Spleen (tissue), 11 donors: ENCODE data around the gene SLC35E4. TPM values are rescaled to one million over a fixed set of nuclear protein-coding genes. Genes with fewer than 3 reads are reported as not detected.
A peak's percentile ranks its signal among the peaks of the same experiment; 100 is the strongest.

ENCODE experiments used
- DNase-seq: peaks from one replicate; pipeline ENCODE4 v3.0.0-alpha.2; 2020
- H3K27ac ChIP-seq, 8 donors: fragments of 200-600 bp; sonication (generic) in 7 of 8; 1 replicate in 4 of 8; 2 replicates in 4 of 8; pipeline versions ENCODE4 v1.5.0 to v1.8.0; 2016 to 2021; ENCODE audit warnings: inconsistent platforms in 4 of 8, mild to moderate bottlenecking in 4 of 8, moderate library complexity in 1 of 8
- H3K27me3 ChIP-seq, 7 donors: fragments of 200-600 bp; sonication (generic) in 6 of 7; replicated peaks in 1 of 7; 1 replicate in 4 of 7; 2 replicates in 3 of 7; pipeline versions ENCODE4 v1.5.0 to v1.8.0; 2016 to 2021; ENCODE audit warnings: inconsistent platforms in 3 of 7, mild to moderate bottlenecking in 1 of 7
- H3K36me3 ChIP-seq, 6 donors: fragments of 200-600 bp; sonication (generic) in 5 of 6; 1 replicate in 4 of 6; 2 replicates in 2 of 6; pipeline versions ENCODE4 v1.5.0 to v1.8.0; 2016 to 2021; ENCODE audit warnings: inconsistent platforms in 2 of 6
- H3K4me1 ChIP-seq, 6 donors: fragments of 200-600 bp; sonication (generic) in 5 of 6; 1 replicate in 3 of 6; 2 replicates in 3 of 6; pipeline versions ENCODE4 v1.5.0 to v1.8.0; 2016 to 2021; ENCODE audit warnings: inconsistent platforms in 3 of 6
- H3K4me3 ChIP-seq, 8 donors: fragments of 200-600 bp; sonication (generic) in 7 of 8; 1 replicate in 4 of 8; 2 replicates in 4 of 8; pipeline versions ENCODE4 v1.5.0 to v1.8.0; 2016 to 2021; ENCODE audit warnings: inconsistent platforms in 4 of 8, mild to moderate bottlenecking in 4 of 8, moderate library complexity in 2 of 8
- H3K9me3 ChIP-seq, 8 donors: fragments of 200-600 bp; sonication (generic) in 7 of 8; 1 replicate in 4 of 8; 2 replicates in 4 of 8; pipeline versions ENCODE4 v1.5.0 to v1.8.0; 2016 to 2021; ENCODE audit warnings: inconsistent platforms in 4 of 8
- CTCF ChIP-seq, 11 experiments: fragments of 200-600 bp in 7 of 11; fragments of 450-650 bp in 4 of 11; sonication (generic) in 4 of 11; IDR thresholded peaks in 8 of 11; conservative IDR thresholded peaks in 3 of 11; 1 replicate in 7 of 11; 2 replicates in 4 of 11; pipeline versions ENCODE4 v1.4.0 to v1.8.0; 2016 to 2021; ENCODE audit warnings: antibody characterized with exemption in 11 of 11, inconsistent platforms in 4 of 11, mild to moderate bottlenecking in 1 of 11
- POLR2A ChIP-seq, 3 donors: fragments of 450-650 bp; IDR thresholded peaks; one replicate each; pipeline ENCODE4 v1.5.1; 2017; ENCODE audit warnings: antibody characterized with exemption in 3 of 3, mild to moderate bottlenecking in 1 of 3
- POLR2AphosphoS5 ChIP-seq, 3 donors: sonication (generic); formaldehyde crosslinking; IDR thresholded peaks; one replicate each; pipeline ENCODE4 v1.5.1; 2017; ENCODE audit warnings: antibody characterized with exemption in 3 of 3
- WGBS, 5 donors: extraction: QIAGEN DNeasy Blood & Tissue Kit in 3 of 5; methylation state at CpG; one replicate each; pipeline versions ENCODE4 v1.1.5 to v1.1.7; 2013 to 2018; 5-methylcytosine and 5-hydroxymethylcytosine counted together
- intact Hi-C: fragments of 100-400 bp; cut with DNase I; formaldehyde crosslinking; loops from one replicate; pipeline ENCODE4 v1.15.0; 2023; ENCODE audit warnings: low total_unique reads
- polyA plus RNA-seq, 3 donors: library from polyadenylated mRNA; stranded (reverse); fragments of 200-250 nt; gene quantifications; one replicate each; pipeline ENCODE4 v1.2.1, GENCODE V29; 2013
- total RNA-seq, 7 donors: library from RNA; depleted of rRNA in 3 of 7; stranded (reverse); fragments of >200 nt in 3 of 7; fragmentation: NEBNext Ultra II Directional in 4 of 7; extraction: Animal tissue kit (Norgen Biotek cat#: 25700) in 4 of 7; gene quantifications; one replicate each; pipeline versions ENCODE4 v1.1.0 to v1.2.1, GENCODE V29; 2016 to 2021
- donor health status: healthy with polysubstance abuse.
- donor health status: DM: no; HTN: no; CAD: no; lungs with moderate emphysema.
- donor health status: DM: no; HTN: no; CAD: no.
- donor health status: Bipolar disorder and iron deficiency.
- donor health status: healthy.
- donor health status: DM: no; HTN: no; CAD: no.
- donor health status: DM: yes; HTN: yes; CAD: no.

SLC35E4 gene
- total and polyA plus RNA-seq, 10 donors: 0.37 to 6.7 (median 2.8) TPM

- Histone ChIP-seq H3K9me3 (no peaks in the 10 kb centered on the region), H3K4me1 (peaks cover 15 to 34% (median 27%) of the 10 kb centered on the region in 6 donors), H3K27me3 (no peaks in the 10 kb centered on the region), H3K27ac (no peak overlapping the region), H3K36me3 (peaks cover 0 to 72% (median 16%) of the 10 kb centered on the region in 6 donors), H3K4me3 (no peak overlapping the region)
- DNase-seq: no peak
- intact Hi-C loops: no loop called here
- TF ChIP-seq POLR2AphosphoS5 (IDR thresholded peaks at IDR 0.05) (no peak), POLR2A (IDR thresholded peaks at IDR 0.05) (no peak), CTCF (IDR thresholded peaks at IDR 0.05 in 8 of 11, conservative IDR thresholded peaks at IDR 0.05 in 3 of 11) (no peak)
- WGBS, 5 donors: 93 to 98% (median 96%) methylated on average over 8 of the region's 8 CpGs
These were observed 22.8 kb upstream of the SLC35E4 start for GRCh38 chr22:30612789-30613188.

GRCh38 chr22:30614268-30614667, 21.3 kb upstream of the SLC35E4 start:
- WGBS, 5 donors: 90 to 98% (median 92%) methylated on average over 7 of the region's 7 CpGs
- peaks cover 0 to 19% (median 12%) of the 10 kb centered on the region in 6 donors for H3K4me1 ChIP-seq
- H3K4me3 ChIP-seq: no peak overlapping the region
- H3K27me3 ChIP-seq: no peaks in the 10 kb centered on the region
- H3K9me3 ChIP-seq: no peaks in the 10 kb centered on the region
- intact Hi-C loops: no loop called here
- DNase-seq: no peak
- H3K36me3 ChIP-seq: peaks cover 0 to 87% (median 16%) of the 10 kb centered on the region in 6 donors
- no peak for TF ChIP-seq CTCF (IDR thresholded peaks at IDR 0.05 in 8 of 11, conservative IDR thresholded peaks at IDR 0.05 in 3 of 11)
- TF ChIP-seq POLR2A (IDR thresholded peaks at IDR 0.05): no peak
- no peak for TF ChIP-seq POLR2AphosphoS5 (IDR thresholded peaks at IDR 0.05)
- no peak overlapping the region for H3K27ac ChIP-seq

GRCh38 chr22:30614879-30615278, 20.7 kb upstream of the SLC35E4 start:
- peaks cover 0 to 93% (median 17%) of the 10 kb centered on the region in 6 donors for H3K36me3 ChIP-seq
- no peaks in the 10 kb centered on the region for H3K27me3 ChIP-seq
- DNase-seq: no peak

GRCh38 chr22:30615543-30615954, 20.0 kb upstream of the SLC35E4 start:
- no peak for DNase-seq
- WGBS, 5 donors: 51 to 81% (median 66%) methylated on average over 5 to 7 of the region's 7 CpGs
- Histone ChIP-seq H3K4me1 (peaks cover 0 to 6% (median under 1%) of the 10 kb centered on the region in 6 donors), H3K27ac (peak overlapping the region in 3 of 8 donors; percentile 12 to 23 (median 17)), H3K4me3 (no peak overlapping the region), H3K27me3 (no peaks in the 10 kb centered on the region), H3K36me3 (peaks cover 0 to 100% (median 19%) of the 10 kb centered on the region in 6 donors), H3K9me3 (no peaks in the 10 kb centered on the region)
- TF ChIP-seq POLR2AphosphoS5 (IDR thresholded peaks at IDR 0.05) (peak in 2 of 3 donors; percentile 6 to 58), CTCF (IDR thresholded peaks at IDR 0.05 in 8 of 11, conservative IDR thresholded peaks at IDR 0.05 in 3 of 11) (no peak), POLR2A (IDR thresholded peaks at IDR 0.05) (no peak)
- intact Hi-C loops: no loop called here

More at GRCh38 chr22:30614879-30615278, 20.7 kb upstream of the SLC35E4 start:
- H3K4me3 ChIP-seq: no peak overlapping the region
- intact Hi-C loops: no loop called here
- H3K27ac ChIP-seq: peak overlapping the region in 2 of 8 donors; percentile 12 to 17
- H3K4me1 ChIP-seq: peaks cover 0 to 13% (median 6%) of the 10 kb centered on the region in 6 donors
- TF ChIP-seq CTCF (IDR thresholded peaks at IDR 0.05 in 8 of 11, conservative IDR thresholded peaks at IDR 0.05 in 3 of 11): no peak
- no peak for TF ChIP-seq POLR2AphosphoS5 (IDR thresholded peaks at IDR 0.05)
- TF ChIP-seq POLR2A (IDR thresholded peaks at IDR 0.05): no peak
- H3K9me3 ChIP-seq: no peaks in the 10 kb centered on the region
